ENCODE measurements around the gene TTYH3.

The TTYH3 gene

DNA sequence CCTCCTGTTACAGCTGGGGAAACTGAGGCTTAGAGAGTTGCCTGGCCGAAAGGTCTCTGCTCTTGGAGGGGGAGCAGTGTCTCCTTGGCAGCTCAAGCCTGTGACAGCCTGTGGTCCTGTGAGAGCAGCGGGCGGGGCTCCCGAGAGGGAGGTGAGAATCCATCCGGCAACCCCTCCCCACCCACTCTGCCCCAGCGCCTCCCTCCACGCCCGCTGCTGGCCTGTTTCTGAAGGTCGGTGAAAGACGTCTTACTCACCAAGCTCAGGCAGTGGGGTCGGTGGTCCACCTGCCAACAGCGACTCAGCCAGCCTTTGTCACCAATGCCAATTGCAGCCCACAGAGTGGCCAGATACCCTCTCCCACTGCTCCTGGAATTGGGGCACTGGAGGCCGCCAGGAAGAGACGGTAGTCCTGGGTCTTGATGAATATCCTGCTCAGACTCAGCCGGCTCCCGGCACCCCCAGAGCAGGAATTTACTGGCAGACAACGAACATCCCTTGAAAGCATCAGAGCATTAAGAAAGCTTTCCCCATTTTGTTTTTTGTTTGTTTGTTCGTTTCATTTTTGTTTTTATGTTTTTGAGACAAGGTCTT, 7.4 kb upstream of the TTYH3 start:
- H3K4me3 ChIP-seq (ENCODE audit: low read depth, low read length), result no peak overlapping the region
- no peak for DNase-seq (ENCODE audit: low read depth)
- TF ChIP-seq, protein P1, sequence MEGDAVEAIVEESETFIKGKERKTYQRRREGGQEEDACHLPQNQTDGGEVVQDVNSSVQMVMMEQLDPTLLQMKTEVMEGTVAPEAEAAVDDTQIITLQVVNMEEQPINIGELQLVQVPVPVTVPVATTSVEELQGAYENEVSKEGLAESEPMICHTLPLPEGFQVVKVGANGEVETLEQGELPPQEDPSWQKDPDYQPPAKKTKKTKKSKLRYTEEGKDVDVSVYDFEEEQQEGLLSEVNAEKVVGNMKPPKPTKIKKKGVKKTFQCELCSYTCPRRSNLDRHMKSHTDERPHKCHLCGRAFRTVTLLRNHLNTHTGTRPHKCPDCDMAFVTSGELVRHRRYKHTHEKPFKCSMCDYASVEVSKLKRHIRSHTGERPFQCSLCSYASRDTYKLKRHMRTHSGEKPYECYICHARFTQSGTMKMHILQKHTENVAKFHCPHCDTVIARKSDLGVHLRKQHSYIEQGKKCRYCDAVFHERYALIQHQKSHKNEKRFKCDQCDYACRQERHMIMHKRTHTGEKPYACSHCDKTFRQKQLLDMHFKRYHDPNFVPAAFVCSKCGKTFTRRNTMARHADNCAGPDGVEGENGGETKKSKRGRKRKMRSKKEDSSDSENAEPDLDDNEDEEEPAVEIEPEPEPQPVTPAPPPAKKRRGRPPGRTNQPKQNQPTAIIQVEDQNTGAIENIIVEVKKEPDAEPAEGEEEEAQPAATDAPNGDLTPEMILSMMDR (conservative IDR thresholded peaks at IDR 0.05; ENCODE audit: low read depth, low read length), result no peak

DNA sequence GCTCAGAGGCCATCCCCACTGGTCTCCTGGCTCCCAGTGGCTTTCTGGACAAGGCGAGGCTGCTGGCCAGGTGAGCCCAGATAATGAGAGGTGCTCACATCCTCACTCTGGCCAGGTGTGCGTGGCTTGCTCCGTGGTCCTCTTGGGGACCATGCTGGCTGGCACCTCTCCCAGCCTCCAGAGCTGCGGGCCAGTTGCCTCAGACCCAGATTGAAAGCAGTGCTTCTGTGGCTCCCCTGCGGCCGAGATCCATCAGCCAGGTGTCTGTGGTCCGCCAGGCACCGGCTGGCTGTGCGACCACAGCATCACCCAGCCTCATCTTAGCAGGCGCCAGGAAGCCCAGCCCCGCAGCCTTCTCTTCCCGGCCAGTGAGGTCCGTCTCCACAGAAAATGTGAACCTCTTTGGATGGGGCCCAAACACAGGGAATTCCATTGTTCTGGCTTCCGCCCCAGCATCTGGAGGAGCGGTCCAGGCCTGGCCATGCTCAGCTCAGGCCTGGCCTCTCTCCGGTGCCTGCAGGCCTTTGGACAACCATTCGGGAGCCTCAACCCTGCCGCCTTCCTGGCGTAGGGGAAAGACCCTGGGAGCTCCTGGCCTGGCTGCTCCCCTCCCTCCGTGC, 5.2 kb upstream of the TTYH3 start:
- no peak for DNase-seq (ENCODE audit: low read depth)
- TF ChIP-seq, protein P1 (conservative IDR thresholded peaks at IDR 0.05; ENCODE audit: low read depth, low read length), result no peak
- no peak overlapping the region for H3K4me3 ChIP-seq (ENCODE audit: low read depth, low read length)

DNA sequence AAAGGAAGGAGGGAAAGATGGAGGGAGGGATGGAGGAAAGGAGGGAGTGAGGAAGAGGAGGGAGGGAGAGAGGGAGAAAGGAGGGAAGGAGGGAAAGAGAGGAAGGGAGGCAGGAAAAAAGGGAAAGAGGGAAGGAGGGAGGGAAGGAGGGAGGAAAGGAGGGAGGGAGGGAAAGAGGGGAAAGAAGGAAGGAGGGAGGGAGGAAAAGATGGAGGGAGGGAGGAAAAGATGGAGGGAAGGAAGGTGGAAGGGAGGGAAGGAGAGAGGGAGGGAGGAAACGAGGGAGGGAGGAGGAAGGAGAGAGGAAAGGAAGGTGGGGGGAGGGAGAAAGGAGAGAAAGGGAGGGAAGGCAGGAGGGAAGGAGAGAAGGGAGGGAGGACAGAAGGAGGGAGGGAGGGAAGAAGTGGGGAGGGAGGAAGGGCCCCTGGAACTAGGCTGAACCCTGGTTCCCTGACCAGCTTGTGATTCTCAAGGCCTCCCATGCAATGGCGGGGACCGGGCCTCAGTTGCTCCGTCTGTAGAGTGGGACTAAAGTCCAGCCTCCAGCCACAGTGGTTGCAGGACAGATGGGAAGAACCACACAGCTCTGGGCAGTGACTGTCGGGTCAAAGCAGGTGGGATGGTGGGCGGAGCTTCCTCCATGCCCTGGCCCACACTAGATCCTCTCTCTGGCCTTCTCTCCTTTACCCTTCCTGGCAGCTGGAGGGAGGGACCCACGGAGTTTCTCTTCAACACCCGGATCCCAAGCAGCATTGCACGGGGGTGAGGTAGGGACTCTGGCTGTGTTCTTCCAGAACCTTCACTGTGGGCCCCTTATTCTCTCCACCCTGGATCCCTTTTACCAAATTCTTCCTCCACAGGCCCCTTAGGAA, 4.3 kb upstream of the TTYH3 start:
- H3K4me3 ChIP-seq (ENCODE audit: low read depth, low read length), result no peak overlapping the region
- TF ChIP-seq, protein P1 (conservative IDR thresholded peaks at IDR 0.05; ENCODE audit: low read depth, low read length), result no peak
- no peak for DNase-seq (ENCODE audit: low read depth)

DNA sequence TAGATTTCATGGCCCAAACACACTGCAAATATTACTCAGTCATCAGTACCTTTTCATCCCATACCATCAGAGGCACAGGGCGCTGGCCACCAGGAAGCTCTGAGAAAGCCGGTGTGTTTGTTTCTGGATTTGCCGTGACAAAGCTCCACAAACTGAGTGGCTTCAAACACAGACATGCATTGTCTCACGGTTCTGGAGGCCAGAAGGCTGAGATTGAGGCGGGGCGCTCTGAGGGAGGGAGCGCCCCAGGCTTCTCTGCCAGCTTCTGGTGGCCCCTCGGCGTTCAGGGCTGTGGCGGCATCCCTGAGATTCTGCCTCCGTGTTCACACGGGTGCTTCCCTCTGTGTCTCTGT, 3.7 kb upstream of the TTYH3 start:
- no peak for DNase-seq (ENCODE audit: low read depth)
- no peak overlapping the region for H3K4me3 ChIP-seq (ENCODE audit: low read depth, low read length)
- TF ChIP-seq, protein P1 (conservative IDR thresholded peaks at IDR 0.05; ENCODE audit: low read depth, low read length), result no peak

- TF ChIP-seq, protein P1 (conservative IDR thresholded peaks at IDR 0.05; ENCODE audit: low read depth, low read length), result no peak
- no peak for DNase-seq (ENCODE audit: low read depth)
- no peak overlapping the region for H3K4me3 ChIP-seq (ENCODE audit: low read depth, low read length)
Observed at GRCh38 chr7:2628891-2629290, 2.9 kb upstream of the TTYH3 start.

- TF ChIP-seq, protein P1 (conservative IDR thresholded peaks at IDR 0.05; ENCODE audit: low read depth, low read length), result no peak
- DNase-seq (ENCODE audit: low read depth), result no peak
- no peak overlapping the region for H3K4me3 ChIP-seq (ENCODE audit: low read depth, low read length)
Observed at GRCh38 chr7:2629746-2630681, 1.8 kb upstream of the TTYH3 start.

Measured in choroid plexus epithelial cell (primary cell).